ENCODE measurements around the gene PRR12.

The PRR12 gene

GRCh38 chr19:49665351-49666119, 74.6 kb downstream of the PRR12 start, which contains the start of the genes BCL2L12 and IRF3:
Gene BCL2L12 (plus strand): TSS chr19:49665933. CDS start chr19:49666693, 760 bp downstream.
Gene IRF3 (minus strand): TSS chr19:49665857. CDS start chr19:49664838, 1,019 bp downstream.
- peak; percentile 96 to 97 for DNase-seq (ENCODE audit: low read depth in 2 of 2)

GRCh38 chr19:49666120-49666444, 75.1 kb downstream of the PRR12 start:
- DNase-seq (ENCODE audit: low read depth in 2 of 2) = no peak

GRCh38 chr19:49667473-49667872, 76.5 kb downstream of the PRR12 start:
- no peak for DNase-seq (ENCODE audit: low read depth in 2 of 2)

GRCh38 chr19:49669516-49669915, 78.5 kb downstream of the PRR12 start:
- no peak for DNase-seq (ENCODE audit: low read depth in 2 of 2)

GRCh38 chr19:49672131-49672919, 81.3 kb downstream of the PRR12 start:
- peak; percentile 53 to 64 for DNase-seq (ENCODE audit: low read depth in 2 of 2)
